Ishikawa (cell line): ENCODE results near the gene NPTXR.

Experiments
- CEBPB ChIP-seq: IDR thresholded peaks from 2 replicates; pipeline ENCODE4 v1.6.1; 2012
- CREB1 ChIP-seq: IDR thresholded peaks from 2 replicates; pipeline ENCODE4 v1.6.1; 2012; ENCODE audit warnings: low read depth
- EGR1 ChIP-seq: IDR thresholded peaks from 2 replicates; pipeline ENCODE4 v1.6.1; 2012
- EP300 ChIP-seq: IDR thresholded peaks from 2 replicates; pipeline ENCODE4 v1.6.1; 2012; ENCODE audit warnings: borderline replicate concordance
- FOXM1 ChIP-seq: IDR thresholded peaks from 2 replicates; pipeline ENCODE4 v1.6.1; 2012; ENCODE audit warnings: low read depth, borderline replicate concordance
- NFIC ChIP-seq: IDR thresholded peaks from 2 replicates; pipeline ENCODE4 v1.6.1; 2012
- RAD21 ChIP-seq: IDR thresholded peaks from 2 replicates; pipeline ENCODE4 v1.6.1; 2012; ENCODE audit warnings: low read depth
- REST ChIP-seq: IDR thresholded peaks from 2 replicates; pipeline ENCODE4 v1.6.1; 2012; ENCODE audit warnings: low read depth, mild to moderate bottlenecking
- TAF1 ChIP-seq: IDR thresholded peaks from 2 replicates; pipeline ENCODE4 v1.6.1; 2012; ENCODE audit warnings: low read depth, mild to moderate bottlenecking
- TCF12 ChIP-seq: IDR thresholded peaks from 2 replicates; pipeline ENCODE4 v1.6.1; 2012; ENCODE audit warnings: low read depth
- TEAD4 ChIP-seq: IDR thresholded peaks from 2 replicates; pipeline ENCODE4 v1.6.1; 2012
- USF1 ChIP-seq: IDR thresholded peaks from 2 replicates; pipeline ENCODE4 v1.6.1; 2012
- YY1 ChIP-seq: IDR thresholded peaks from 2 replicates; pipeline ENCODE4 v1.6.1; 2012; ENCODE audit warnings: low read depth
- ZBTB7A ChIP-seq: IDR thresholded peaks from 2 replicates; pipeline ENCODE4 v1.6.1; 2012; ENCODE audit warnings: low read depth
- TF ChIP-seq, protein P1 (sequence below): IDR thresholded peaks from 2 replicates; pipeline ENCODE4 v1.6.1; 2012

NPTXR gene

DNA sequence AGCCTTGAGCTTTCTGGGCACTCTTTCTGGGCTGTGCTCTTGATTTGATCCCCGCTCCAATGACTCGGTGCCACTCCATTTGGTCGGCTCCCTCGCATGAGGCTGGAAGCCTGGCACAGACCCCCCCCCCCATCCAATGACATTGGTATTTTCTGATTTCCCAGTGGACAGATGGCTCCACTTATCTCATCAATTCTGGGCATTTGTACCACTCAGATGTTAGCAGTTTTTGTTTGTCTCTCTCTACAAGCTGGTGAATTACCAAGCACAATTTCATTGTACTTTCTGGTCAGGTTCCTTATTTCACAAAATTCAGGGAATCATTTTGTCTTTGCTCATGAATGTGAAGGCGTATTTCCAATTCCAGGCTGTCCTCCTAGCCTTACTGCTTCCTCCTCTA is 59.0 kb downstream of the NPTXR start:
- TF ChIP-seq FOXM1 (no peak), CREB1 (no peak), CEBPB (no peak), RAD21 (no peak)

GRCh38 chr22:38784035-38784434 is 59.8 kb downstream of the NPTXR start:
- TF ChIP-seq RAD21, result no peak
- TF ChIP-seq EP300, result no peak
- TF ChIP-seq YY1, result no peak
- TF ChIP-seq TCF12, result no peak
- TF ChIP-seq FOXM1, result no peak
- TF ChIP-seq NFIC, result no peak
- no peak for TF ChIP-seq USF1
- TF ChIP-seq REST, result no peak
- TF ChIP-seq CREB1, result no peak
- TF ChIP-seq, protein P1, sequence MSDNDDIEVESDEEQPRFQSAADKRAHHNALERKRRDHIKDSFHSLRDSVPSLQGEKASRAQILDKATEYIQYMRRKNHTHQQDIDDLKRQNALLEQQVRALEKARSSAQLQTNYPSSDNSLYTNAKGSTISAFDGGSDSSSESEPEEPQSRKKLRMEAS, result no peak
- TF ChIP-seq TAF1, result no peak
- no peak for TF ChIP-seq EGR1
- TF ChIP-seq TEAD4, result no peak
- no peak for TF ChIP-seq CEBPB
- no peak for TF ChIP-seq ZBTB7A

GRCh38 chr22:38783095-38783615 is 60.7 kb downstream of the NPTXR start:
- TF ChIP-seq TEAD4 (no peak), ZBTB7A (no peak), EGR1 (no peak), TCF12 (no peak), FOXM1 (no peak), USF1 (no peak), NFIC (no peak), TAF1 (no peak), RAD21 (no peak), YY1 (no peak)
- TF ChIP-seq, protein P1, result no peak

DNA sequence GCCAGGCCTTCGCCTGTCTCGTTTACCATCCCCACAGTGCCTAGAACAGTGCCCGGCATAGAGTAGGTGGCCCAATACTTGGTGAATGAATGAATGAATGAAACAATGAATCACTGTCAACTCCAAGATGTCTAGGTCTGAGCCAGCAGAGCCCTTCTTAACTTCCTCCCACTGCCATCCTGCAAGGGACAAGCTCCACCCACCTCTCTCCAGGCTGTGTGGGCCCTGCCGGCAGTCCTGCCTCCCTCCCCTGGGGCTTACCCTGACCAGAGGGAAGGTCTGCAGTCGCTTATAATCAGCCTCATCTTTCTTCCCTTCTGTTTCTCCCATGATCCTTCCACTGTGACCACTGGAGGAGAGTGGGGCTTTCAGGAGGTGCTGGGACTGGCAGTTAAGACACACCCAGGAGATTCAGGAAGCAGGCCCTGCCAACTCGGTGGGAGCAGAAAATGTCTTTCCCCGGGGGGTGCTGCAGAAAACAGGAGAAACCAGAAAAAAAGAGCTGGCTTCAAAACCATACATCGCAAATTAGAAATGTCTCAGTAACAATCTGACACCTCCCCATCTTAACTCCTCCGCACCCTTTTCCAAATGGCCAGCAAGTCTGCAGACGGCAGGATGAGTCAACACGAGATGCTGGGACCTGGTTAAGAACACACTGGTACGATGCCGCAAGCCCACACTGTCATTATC is 61.3 kb downstream of the NPTXR start:
- no peak for TF ChIP-seq EGR1

GRCh38 chr22:38781033-38781432 is 62.8 kb downstream of the NPTXR start:
- TF ChIP-seq USF1, result no peak
- TF ChIP-seq RAD21, result no peak
- TF ChIP-seq TCF12, result no peak
- no peak for TF ChIP-seq EP300

GRCh38 chr22:38777087-38777671 is 66.6 kb downstream of the NPTXR start:
- TF ChIP-seq NFIC, result no peak
- no peak for TF ChIP-seq REST
- TF ChIP-seq RAD21, result no peak
- no peak for TF ChIP-seq TAF1
- no peak for TF ChIP-seq EGR1
- no peak for TF ChIP-seq CEBPB
- TF ChIP-seq CREB1, result no peak
- no peak for TF ChIP-seq ZBTB7A
- TF ChIP-seq FOXM1, result no peak
